ENCODE data around the gene HOOK2. TPM values are rescaled to one million over a fixed set of nuclear protein-coding genes. Genes with fewer than 3 reads are reported as not detected.

Gene HOOK2
- total and polyA plus RNA-seq, 2 of the 4 experiments (the other 2 are of a cell fraction), result 7.5 to 21.6 TPM

- 63% methylated on average over 7 of the region's 9 CpGs; no CpG with 5 or more reads in 1 of the 2 experiments for WGBS, 2 experiments (ENCODE audit: extremely low coverage in 2 of 2, insufficient read length in 1 of 2)
- Histone ChIP-seq H3K14ac (replicated peaks; ENCODE audit: low read depth, low read length) (no peak overlapping the region), H3K4me3 (ENCODE audit: insufficient read depth, low read depth, low read length) (no peak overlapping the region), H2AK5ac (ENCODE audit: low read depth, low read length) (no peak overlapping the region), H3K4me1 (ENCODE audit: control insufficient read depth, insufficient read depth, low read length) (peaks cover 3% of the 10 kb centered on the region; the same call in 1 of the 2 replicates), H4K91ac (ENCODE audit: insufficient read depth, low read depth, low read length) (no peak overlapping the region), H2BK15ac (ENCODE audit: low read depth, low read length) (no peak overlapping the region), H3K9ac (ENCODE audit: low read depth, low read length) (no peak overlapping the region), H3K23ac (ENCODE audit: low read depth, low read length) (no peak overlapping the region), H3K9me1 (ENCODE audit: insufficient read depth, low read length) (no peaks in the 10 kb centered on the region), H2AFZ (replicated peaks; ENCODE audit: low read length, poor library complexity) (no peak overlapping the region), H3K4ac (ENCODE audit: low read depth, low read length) (no peak overlapping the region), H4K5ac (ENCODE audit: low read depth, low read length) (no peak overlapping the region), H3K9me3 (ENCODE audit: control insufficient read depth, insufficient read depth, low read length) (peaks cover 5% of the 10 kb centered on the region; the same call in 1 of the 2 replicates), H4K8ac (ENCODE audit: low read depth in 2 of 2, low read length in 2 of 2) (no peak overlapping the region), H3K79me1 (ENCODE audit: low read depth in 1 of 2, low read length in 2 of 2) (no peaks in the 10 kb centered on the region; a peak in 1 of 4 replicates), H2BK120ac (ENCODE audit: low read depth, low read length) (no peak overlapping the region), H3K36me3 (ENCODE audit: control insufficient read depth, insufficient read depth, low read length) (peaks cover 16% of the 10 kb centered on the region), H3K18ac (ENCODE audit: low read depth, low read length) (no peak overlapping the region), H2BK20ac (ENCODE audit: low read depth, low read length) (no peak overlapping the region), H2AK9ac (replicated peaks; ENCODE audit: low read depth, low read length, poor library complexity) (peak overlapping the region; percentile 80), H3K27ac (ENCODE audit: insufficient read depth, low read length) (no peak overlapping the region), H3K4me2 (ENCODE audit: low read depth, low read length) (no peak overlapping the region), H3K56ac (ENCODE audit: extremely low read depth, insufficient read depth, low read length) (no peak overlapping the region), H3K27me3 (ENCODE audit: control insufficient read depth, insufficient read depth, low read length) (peaks cover 26% of the 10 kb centered on the region), H4K20me1 (ENCODE audit: insufficient read depth, low read length) (no peaks in the 10 kb centered on the region), H2BK5ac (ENCODE audit: low read depth, low read length, poor library complexity, severe bottlenecking) (no peak overlapping the region)
- ATAC-seq (ENCODE audit: low read depth), result no peak
- in situ Hi-C loops (cut with MboI; ENCODE audit: low sequenced_read_pairs), result no loop called here
- CTCF ChIA-PET, result interaction anchor here (1.6 kb wide), 1 partner anchor 10 kb away, joined by 8 read pairs; no protein-coding TSS in a partner anchor
- intact Hi-C loops (cut with micrococcal nuclease), result no loop called here
- POLR2A ChIA-PET (ENCODE audit: unreplicated experiment), result no interaction called here
- peak; percentile 8 for DNase-seq
- TF ChIP-seq CEBPB (IDR thresholded peaks at IDR 0.05; ENCODE audit: low read depth, low read length) (no peak), CTCF (conservative IDR thresholded peaks at IDR 0.05; ENCODE audit: low read depth, low read length) (no peak), RCOR1 (IDR thresholded peaks at IDR 0.05; ENCODE audit: insufficient replicate concordance, low read length) (no peak), CHD1 (IDR thresholded peaks at IDR 0.05; ENCODE audit: low read depth, low read length) (no peak), MAZ (IDR thresholded peaks at IDR 0.05; ENCODE audit: borderline replicate concordance, low read depth, low read length) (no peak), MXI1 (IDR thresholded peaks at IDR 0.05; ENCODE audit: borderline replicate concordance, low read depth, low read length) (no peak), USF2 (IDR thresholded peaks at IDR 0.05; ENCODE audit: low read depth, low read length) (no peak), RFX5 (IDR thresholded peaks at IDR 0.05; ENCODE audit: low read depth, low read length) (no peak), MAFK (IDR thresholded peaks at IDR 0.05; ENCODE audit: low read depth, low read length) (no peak), SMC3 (IDR thresholded peaks at IDR 0.05; ENCODE audit: low read depth, low read length) (no peak), BHLHE40 (IDR thresholded peaks at IDR 0.05; ENCODE audit: low read depth, low read length) (no peak), NFE2L2 (IDR thresholded peaks at IDR 0.05; ENCODE audit: low read depth, low read length) (no peak), RAD21 (IDR thresholded peaks at IDR 0.05; ENCODE audit: low read length) (no peak), FOS (IDR thresholded peaks at IDR 0.05; ENCODE audit: low read depth, low read length) (no peak), POLR2A (IDR thresholded peaks at IDR 0.05; ENCODE audit: low read depth, low read length) (no peak), ELK1 (IDR thresholded peaks at IDR 0.05; ENCODE audit: borderline replicate concordance, low read depth, low read length) (no peak)
- BruUV-seq (replicated peaks), result no TSS peak
- dilution Hi-C loops (cut with HindIII; ENCODE audit: low sequenced_read_pairs, unreplicated experiment), result no loop called here
These were observed 24.5 kb downstream of the HOOK2 start for GRCh38 chr19:12750851-12751250.
